SU-DHL-6 (cell line): Measurements from ENCODE around the gene LILRB3.

ENCODE experiments used
- CTCF ChIP-seq: fragments of 200-600 bp; sonication (generic); IDR thresholded peaks from one replicate; pipeline ENCODE4 v1.5.1; 2017; ENCODE audit warnings: antibody characterized with exemption, mild to moderate bottlenecking, low read length, moderate library complexity; ENCODE audit not compliant: insufficient read depth, poor library complexity, severe bottlenecking
- EZH2phosphoT487 ChIP-seq: fragments of 200-600 bp; sonication (generic), shearing (Covaris generic); conservative IDR thresholded peaks from 2 replicates; pipeline ENCODE4 v1.6.1; 2018; ENCODE audit warnings: mild to moderate bottlenecking, antibody characterized with exemption, low read length, moderate library complexity, mixed read lengths

DNA sequence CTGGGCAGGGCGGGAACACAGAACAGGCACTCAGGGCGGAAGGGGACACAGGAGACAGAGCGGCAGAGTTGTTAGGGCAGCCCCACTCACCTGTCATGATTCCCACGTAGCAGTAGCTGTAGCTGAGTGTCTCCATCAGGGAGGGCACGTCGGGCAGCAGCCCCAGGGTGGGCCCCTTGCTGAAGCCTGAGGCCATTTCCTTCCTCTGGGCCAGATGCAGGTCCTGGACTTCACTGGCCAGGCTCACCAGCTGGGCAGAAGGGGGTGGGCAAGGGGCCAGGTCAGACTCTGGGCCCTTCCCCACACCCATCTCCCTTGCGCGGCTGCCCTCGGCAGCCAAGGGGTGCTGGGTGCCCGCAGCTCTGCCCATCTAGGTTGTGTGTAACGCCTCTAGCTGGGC, 39.4 kb downstream of the LILRB3 start:
- TF ChIP-seq CTCF (no peak), EZH2phosphoT487 (no peak)
